NCI-H1694 (cell line): ENCODE measurements around the gene CSF2RB.

Experiments
- DNase-seq: peaks from one replicate; lab custom pipeline; 2025; lab: John Stamatoyannopoulos, UW

CSF2RB gene

GRCh38 chr22:36936362-36937116, 23.1 kb downstream of the CSF2RB start:
- DNase-seq: no peak

GRCh38 chr22:36937319-36938027, 24.0 kb downstream of the CSF2RB start:
- no peak for DNase-seq

GRCh38 chr22:36938028-36938425, 24.6 kb downstream of the CSF2RB start:
- no peak for DNase-seq

- no peak for DNase-seq
Observed at GRCh38 chr22:36938886-36939285, 25.5 kb downstream of the CSF2RB start.

- no peak for DNase-seq
Observed at GRCh38 chr22:36940676-36941075, 27.2 kb downstream of the CSF2RB start.

- no peak for DNase-seq
Observed at GRCh38 chr22:36942556-36942955, 29.1 kb downstream of the CSF2RB start.

GRCh38 chr22:36946421-36947158, 33.2 kb downstream of the CSF2RB start:
- no peak for DNase-seq

GRCh38 chr22:36948273-36949225, 35.1 kb downstream of the CSF2RB start:
- DNase-seq: no peak

GRCh38 chr22:36950797-36951590, 37.6 kb downstream of the CSF2RB start:
- DNase-seq: no peak

- no peak for DNase-seq
Observed at GRCh38 chr22:36951746-36952145, 38.3 kb downstream of the CSF2RB start.

GRCh38 chr22:36953239-36954080, 40.0 kb downstream of the CSF2RB start:
- DNase-seq: no peak

GRCh38 chr22:36954251-36955014, 41.0 kb downstream of the CSF2RB start:
- DNase-seq: no peak

GRCh38 chr22:36955691-36956090, 42.3 kb downstream of the CSF2RB start:
- DNase-seq: no peak

GRCh38 chr22:36958366-36958765, 44.9 kb downstream of the CSF2RB start:
- no peak for DNase-seq

- DNase-seq: no peak
Observed at GRCh38 chr22:36961626-36962025, 48.2 kb downstream of the CSF2RB start.

GRCh38 chr22:36963302-36963701, 49.9 kb downstream of the CSF2RB start:
- DNase-seq: no peak

GRCh38 chr22:36964106-36964505, 50.7 kb downstream of the CSF2RB start:
- no peak for DNase-seq

GRCh38 chr22:36965696-36966095, 52.3 kb downstream of the CSF2RB start:
- no peak for DNase-seq

- DNase-seq: no peak
Observed at GRCh38 chr22:36966851-36967540, 53.6 kb downstream of the CSF2RB start.
